ENCODE results near the gene SEPTIN2.

DNA sequence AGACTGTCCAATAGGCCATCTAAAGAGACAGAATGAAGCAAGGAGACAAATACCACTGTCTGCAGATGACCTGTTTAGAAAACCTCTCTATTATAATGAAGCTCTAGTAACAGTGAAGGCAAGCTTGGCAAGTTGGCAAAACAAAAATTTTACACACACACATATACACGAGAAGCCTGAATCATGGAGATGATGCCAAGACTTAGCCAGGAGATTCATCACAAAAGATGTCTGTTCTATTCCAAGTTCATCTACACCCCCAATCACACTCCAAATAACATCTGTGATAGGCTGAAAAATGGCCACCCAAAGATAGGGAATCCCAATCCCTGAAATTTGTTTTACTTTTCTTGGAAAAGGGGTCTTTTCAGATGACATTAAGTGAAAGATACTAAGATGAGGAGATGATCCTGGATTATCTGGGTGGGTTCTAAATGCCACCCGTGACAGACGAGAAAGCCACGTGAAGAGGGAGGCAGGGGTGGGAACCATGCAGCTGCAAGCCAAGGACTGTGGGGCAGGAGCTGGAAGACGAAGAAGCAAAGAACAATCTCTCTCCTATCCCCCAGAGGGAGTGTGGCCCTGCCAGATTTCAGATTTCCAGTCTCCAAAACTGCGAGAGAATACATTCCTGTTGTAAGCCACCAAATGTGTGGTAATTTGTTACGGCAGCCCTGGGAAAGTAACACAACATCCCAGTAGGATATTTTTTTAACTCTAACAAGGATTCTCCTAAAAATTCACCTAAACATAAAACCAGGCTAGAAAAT, 20.2 kb upstream of the SEPTIN2 start:
- TF ChIP-seq CTCF (IDR thresholded peaks at IDR 0.05): no peak
- TF ChIP-seq POLR2A (IDR thresholded peaks at IDR 0.05): no peak

All from uterus (tissue), 2 donors.